Natural killer cell (primary cell): Measurements from ENCODE around the gene LRRC8C. TPM values are rescaled to one million over a fixed set of nuclear protein-coding genes. Genes with fewer than 3 reads are reported as not detected.

ENCODE experiments used
- ATAC-seq, 3 donors: fragments of 150-1000 bp in 2 of 3; fragments of 200-7000 bp in 1 of 3; cut with Tn5 transposase; 1 replicate in 1 of 3; 2 replicates in 2 of 3; pipeline ENCODE4 v1.10.0; 2021; ENCODE audit warnings: mild to moderate bottlenecking in 2 of 3, moderate library complexity in 2 of 3
- DNase-seq, 2 donors: peaks; one replicate each; pipeline versions ENCODE4 v3.0.0 to v3.0.0-alpha.2; 2013 to 2021; ENCODE audit warnings: mixed read lengths in 1 of 2
- H3K27ac ChIP-seq: one replicate; pipeline ENCODE4 v1.5.1; 2013; ENCODE audit warnings: mild to moderate bottlenecking, low read length
- H3K27me3 ChIP-seq: one replicate; pipeline ENCODE4 v1.6.1; 2013; ENCODE audit warnings: low read length; ENCODE audit not compliant: control insufficient read depth, insufficient read depth
- H3K36me3 ChIP-seq: one replicate; pipeline ENCODE4 v1.6.1; 2013; ENCODE audit warnings: low read length; ENCODE audit not compliant: control insufficient read depth, insufficient read depth
- H3K4me1 ChIP-seq: one replicate; pipeline ENCODE4 v1.6.1; 2013; ENCODE audit warnings: low read length; ENCODE audit not compliant: control insufficient read depth, insufficient read depth
- H3K4me3 ChIP-seq: one replicate; pipeline ENCODE4 v1.5.1; 2013; ENCODE audit warnings: low read length
- H3K9me3 ChIP-seq: one replicate; pipeline ENCODE4 v1.6.1; 2013; ENCODE audit warnings: low read length; ENCODE audit not compliant: control insufficient read depth, insufficient read depth
- H3K27ac Mint-ChIP-seq, 2 donors: one replicate each; pipeline ENCODE4 v1.8.0; 2022; ENCODE audit warnings: mild to moderate bottlenecking in 2 of 2, mixed read lengths in 2 of 2, moderate library complexity in 1 of 2
- H3K27me3 Mint-ChIP-seq, 2 donors: one replicate each; pipeline ENCODE4 v1.8.0; 2022; ENCODE audit warnings: low read depth in 2 of 2, mixed read lengths in 2 of 2
- H3K36me3 Mint-ChIP-seq: one replicate; pipeline ENCODE4 v1.8.0; 2022; ENCODE audit warnings: mixed read lengths
- H3K4me1 Mint-ChIP-seq, 2 donors: one replicate each; pipeline ENCODE4 v1.8.0; 2022; ENCODE audit warnings: mixed read lengths in 2 of 2
- H3K4me3 Mint-ChIP-seq: one replicate; pipeline ENCODE4 v1.8.0; 2022; ENCODE audit warnings: mild to moderate bottlenecking, moderate library complexity, mixed read lengths
- H3K9me3 Mint-ChIP-seq, 2 donors: one replicate each; pipeline ENCODE4 v1.8.0; 2022; ENCODE audit warnings: mixed read lengths in 2 of 2
- WGBS: methylation state at CpG from one replicate; pipeline ENCODE4 v1.1.7; 2013; ENCODE audit warnings: missing lambda C conversion rate; ENCODE audit not compliant: insufficient coverage; 5-methylcytosine and 5-hydroxymethylcytosine counted together
- intact Hi-C: fragments of 100-400 bp; cut with micrococcal nuclease; formaldehyde crosslinking; loops from one replicate; pipeline ENCODE4 v1.14.2; 2022
- total RNA-seq, 4 donors: library from RNA; stranded (reverse); fragments of 120-200 nt in 1 of 4; gene quantifications; one replicate each; pipeline versions ENCODE4 v1.2.3 to v1.2.4, GENCODE V29; 2013 to 2022
- TF ChIP-seq, protein P1 (sequence below): fragments of 200-600 bp; IDR thresholded peaks from one replicate; pipeline ENCODE4 v1.8.0; 2022; ENCODE audit warnings: antibody characterized with exemption

LRRC8C gene
- total RNA-seq, 3 donors from 2014 or later (not counting 1 experiment from before 2014, with no cell fraction given) = 7.6 to 19.1 (median 15.1) TPM

DNA sequence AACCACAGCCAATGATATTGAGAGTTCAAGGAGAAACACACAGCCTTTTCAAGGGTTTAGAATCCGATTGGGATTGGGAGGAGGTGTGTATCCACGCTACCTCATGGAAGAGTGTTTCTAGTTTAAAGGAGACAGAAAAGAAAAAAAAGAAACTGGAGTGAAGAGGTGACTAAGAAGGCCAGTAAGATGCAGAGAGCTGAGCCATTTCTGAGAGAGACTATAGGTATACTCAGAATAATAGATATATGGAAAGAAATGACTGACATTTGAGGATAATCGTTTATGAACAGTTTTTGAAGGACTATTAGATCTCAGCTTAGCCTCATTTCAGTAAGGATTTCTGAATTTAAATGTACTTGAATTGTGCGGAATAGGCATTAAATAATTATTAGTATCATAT is 42.8 kb downstream of the LRRC8C start:
- H3K4me3 Mint-ChIP-seq = no peak overlapping the region
- ATAC-seq (no peak), DNase-seq (no peak)
- no peaks in the 10 kb centered on the region for H3K9me3 Mint-ChIP-seq
- Histone ChIP-seq H3K4me1 (peaks cover 7% of the 10 kb centered on the region), H3K27me3 (no peaks in the 10 kb centered on the region), H3K27ac (no peak overlapping the region), H3K36me3 (no peaks in the 10 kb centered on the region), H3K4me3 (no peak overlapping the region), H3K9me3 (no peaks in the 10 kb centered on the region)
- WGBS = 98% methylated on average over 2 of the region's 4 CpGs
- H3K27ac Mint-ChIP-seq = peak overlapping the region; percentile 2 to 47
- H3K27me3 Mint-ChIP-seq = no peaks in the 10 kb centered on the region
- TF ChIP-seq, protein P1, sequence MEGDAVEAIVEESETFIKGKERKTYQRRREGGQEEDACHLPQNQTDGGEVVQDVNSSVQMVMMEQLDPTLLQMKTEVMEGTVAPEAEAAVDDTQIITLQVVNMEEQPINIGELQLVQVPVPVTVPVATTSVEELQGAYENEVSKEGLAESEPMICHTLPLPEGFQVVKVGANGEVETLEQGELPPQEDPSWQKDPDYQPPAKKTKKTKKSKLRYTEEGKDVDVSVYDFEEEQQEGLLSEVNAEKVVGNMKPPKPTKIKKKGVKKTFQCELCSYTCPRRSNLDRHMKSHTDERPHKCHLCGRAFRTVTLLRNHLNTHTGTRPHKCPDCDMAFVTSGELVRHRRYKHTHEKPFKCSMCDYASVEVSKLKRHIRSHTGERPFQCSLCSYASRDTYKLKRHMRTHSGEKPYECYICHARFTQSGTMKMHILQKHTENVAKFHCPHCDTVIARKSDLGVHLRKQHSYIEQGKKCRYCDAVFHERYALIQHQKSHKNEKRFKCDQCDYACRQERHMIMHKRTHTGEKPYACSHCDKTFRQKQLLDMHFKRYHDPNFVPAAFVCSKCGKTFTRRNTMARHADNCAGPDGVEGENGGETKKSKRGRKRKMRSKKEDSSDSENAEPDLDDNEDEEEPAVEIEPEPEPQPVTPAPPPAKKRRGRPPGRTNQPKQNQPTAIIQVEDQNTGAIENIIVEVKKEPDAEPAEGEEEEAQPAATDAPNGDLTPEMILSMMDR = no peak
- no peaks in the 10 kb centered on the region for H3K36me3 Mint-ChIP-seq
- intact Hi-C loops = no loop called here
- H3K4me1 Mint-ChIP-seq = peaks cover 60 to 61% of the 10 kb centered on the region in 2 donors

DNA sequence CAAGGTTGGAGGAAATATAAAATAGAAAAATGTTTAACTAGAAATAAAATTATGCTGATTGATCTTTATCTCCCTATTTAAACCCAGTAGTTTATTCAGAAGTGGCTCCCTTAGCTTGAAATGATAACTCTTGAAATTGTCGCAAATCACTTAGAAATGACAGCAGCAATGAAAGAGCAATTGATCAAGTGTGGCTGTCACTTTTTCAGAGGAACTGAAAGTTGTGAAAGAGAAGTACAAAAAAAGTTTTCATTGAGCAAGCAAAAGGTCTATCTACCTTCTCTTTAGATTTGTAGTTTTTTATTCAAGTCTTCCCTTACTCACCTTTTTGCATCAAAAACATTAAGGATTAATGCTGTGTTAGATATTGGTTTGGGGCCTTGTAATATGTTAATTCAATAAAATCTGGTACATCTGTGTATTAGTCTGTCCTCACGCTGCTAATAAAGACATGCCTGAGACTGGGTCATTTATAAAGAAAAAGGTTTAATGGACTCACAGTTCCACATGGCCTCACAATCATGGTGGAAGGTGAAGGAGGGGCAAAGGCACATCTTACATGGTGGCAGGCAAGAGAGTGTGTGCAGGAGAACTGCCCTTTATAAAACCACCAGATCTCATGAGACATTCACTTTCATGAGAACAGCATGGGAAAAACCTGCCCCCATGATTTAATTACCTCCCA is 48.3 kb downstream of the LRRC8C start:
- peaks cover 37 to 40% of the 10 kb centered on the region in 2 donors for H3K4me1 Mint-ChIP-seq
- TF ChIP-seq, protein P1 = no peak

DNA sequence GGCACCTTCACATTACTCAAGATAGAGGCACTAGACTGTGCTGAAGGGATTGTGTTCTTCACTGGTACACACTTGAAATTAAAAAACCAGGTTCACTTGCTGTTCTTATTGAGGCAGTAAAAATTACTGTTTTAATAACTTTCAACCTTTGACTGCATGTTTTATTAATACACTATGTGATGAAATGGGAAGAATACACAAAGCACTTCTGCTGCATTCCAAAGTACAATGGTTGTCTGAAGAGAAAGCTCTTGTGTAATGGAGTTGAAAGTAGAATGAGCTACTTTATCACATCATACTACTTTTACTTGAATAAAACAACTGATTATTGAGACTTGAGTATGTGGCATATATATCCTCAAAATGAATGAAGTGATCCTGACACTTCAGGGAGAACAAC is 49.7 kb downstream of the LRRC8C start:
- no peak overlapping the region for H3K4me3 ChIP-seq
- TF ChIP-seq, protein P1 = no peak
- ATAC-seq = no peak
- Mint-ChIP-seq H3K4me3 (no peak overlapping the region), H3K9me3 (no peaks in the 10 kb centered on the region), H3K4me1 (peaks cover 39 to 45% of the 10 kb centered on the region in 2 donors), H3K27me3 (no peaks in the 10 kb centered on the region), H3K27ac (no peak overlapping the region), H3K36me3 (peaks cover 10% of the 10 kb centered on the region)
- no peaks in the 10 kb centered on the region for H3K9me3 ChIP-seq
- no peaks in the 10 kb centered on the region for H3K4me1 ChIP-seq
- no peak for DNase-seq
- H3K27me3 ChIP-seq = no peaks in the 10 kb centered on the region
- intact Hi-C loops = no loop called here
- H3K27ac ChIP-seq = no peak overlapping the region
- H3K36me3 ChIP-seq = peaks cover 11% of the 10 kb centered on the region

More for the DNA sequence above, 48.3 kb downstream of the LRRC8C start:
- ATAC-seq (no peak), DNase-seq (no peak)
- intact Hi-C loops = no loop called here
- H3K27me3 ChIP-seq = no peaks in the 10 kb centered on the region
- no peak overlapping the region for H3K4me3 Mint-ChIP-seq
- H3K4me3 ChIP-seq = no peak overlapping the region
- H3K36me3 ChIP-seq = peaks cover under 1% of the 10 kb centered on the region
- 74% methylated on average over 2 of the region's 2 CpGs for WGBS
- H3K9me3 ChIP-seq = no peaks in the 10 kb centered on the region
- H3K36me3 Mint-ChIP-seq = no peaks in the 10 kb centered on the region
- H3K27ac ChIP-seq = no peak overlapping the region
- H3K4me1 ChIP-seq = no peaks in the 10 kb centered on the region
- H3K9me3 Mint-ChIP-seq = no peaks in the 10 kb centered on the region
- peak overlapping the region in 1 of 2 donors; percentile 45 for H3K27ac Mint-ChIP-seq
- no peaks in the 10 kb centered on the region for H3K27me3 Mint-ChIP-seq

DNA sequence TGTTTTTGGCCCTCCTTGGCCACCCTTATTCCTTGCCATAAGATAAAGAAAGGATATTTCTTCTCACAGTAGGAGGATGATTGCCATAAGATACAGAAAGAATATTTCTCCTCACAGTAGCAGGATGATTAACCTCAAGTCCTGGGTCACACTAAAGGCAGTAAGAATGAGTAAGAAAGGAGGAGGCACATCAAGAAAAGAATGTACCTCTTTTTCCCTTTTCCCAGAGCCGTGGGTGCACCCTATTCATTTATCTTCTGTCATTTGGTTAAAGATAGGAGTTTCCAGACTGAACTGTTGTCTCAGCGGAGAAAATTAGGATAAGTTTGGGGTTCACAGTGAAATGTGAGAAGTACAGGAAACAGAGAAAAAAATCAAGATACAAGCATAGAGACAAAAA is 52.5 kb downstream of the LRRC8C start:
- H3K4me1 ChIP-seq = no peaks in the 10 kb centered on the region
- 86% methylated on average over 1 of the region's 2 CpGs for WGBS
- Mint-ChIP-seq H3K27me3 (no peaks in the 10 kb centered on the region), H3K4me3 (no peak overlapping the region), H3K4me1 (peaks cover 22 to 45% of the 10 kb centered on the region in 2 donors), H3K27ac (no peak overlapping the region), H3K9me3 (no peaks in the 10 kb centered on the region), H3K36me3 (peaks cover 27% of the 10 kb centered on the region)
- ATAC-seq = no peak
- H3K4me3 ChIP-seq = no peak overlapping the region
- intact Hi-C loops = no loop called here
- no peak for DNase-seq
- no peaks in the 10 kb centered on the region for H3K9me3 ChIP-seq
- H3K36me3 ChIP-seq = peaks cover 28% of the 10 kb centered on the region
- H3K27me3 ChIP-seq = no peaks in the 10 kb centered on the region
- TF ChIP-seq, protein P1 = no peak
- no peak overlapping the region for H3K27ac ChIP-seq
